GM18861 (cell line): Measurements from ENCODE around the gene EPS8.
A peak's percentile ranks its signal among the peaks of the same experiment; 100 is the strongest.

ENCODE experiments used
- ATAC-seq: cut with Tn5 transposase; IDR thresholded peaks from one replicate; pipeline ENCODE4 v1.9.1; 2021; ENCODE audit not compliant: unreplicated experiment

EPS8 gene

GRCh38 chr12:15720295-15720694 lies 68.9 kb downstream of the EPS8 start:
- ATAC-seq: no peak

- no peak for ATAC-seq
Observed at GRCh38 chr12:15719230-15719629, 70.0 kb downstream of the EPS8 start.

DNA sequence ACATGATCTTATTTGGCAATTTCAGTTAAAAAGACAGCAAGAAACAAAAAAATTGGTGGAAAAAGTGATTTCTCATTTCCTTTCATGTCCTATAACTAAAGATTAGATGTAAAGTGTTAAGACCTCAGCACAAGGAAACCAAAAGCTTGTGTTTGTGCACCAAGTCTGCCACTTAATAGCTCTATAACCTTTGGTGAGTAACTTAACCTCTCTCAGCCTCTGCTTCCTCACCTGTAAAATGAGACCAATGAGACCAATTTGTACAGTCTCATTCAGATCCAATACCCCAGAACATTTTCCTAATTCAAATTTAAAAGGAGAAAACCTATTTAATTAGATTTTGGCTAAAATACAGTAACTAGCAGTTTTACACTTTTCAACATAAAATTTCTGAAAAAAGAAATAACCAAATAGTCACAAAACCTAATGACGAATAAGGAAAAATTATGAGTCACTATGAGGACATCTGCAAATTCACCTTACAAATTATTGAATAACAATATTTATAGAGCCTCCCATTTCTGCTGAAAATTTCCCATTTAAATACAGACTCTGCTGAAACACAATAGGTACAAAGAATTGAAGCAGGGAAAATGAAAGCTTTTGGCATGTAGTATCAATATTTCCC lies 71.1 kb downstream of the EPS8 start:
- no peak for ATAC-seq

DNA sequence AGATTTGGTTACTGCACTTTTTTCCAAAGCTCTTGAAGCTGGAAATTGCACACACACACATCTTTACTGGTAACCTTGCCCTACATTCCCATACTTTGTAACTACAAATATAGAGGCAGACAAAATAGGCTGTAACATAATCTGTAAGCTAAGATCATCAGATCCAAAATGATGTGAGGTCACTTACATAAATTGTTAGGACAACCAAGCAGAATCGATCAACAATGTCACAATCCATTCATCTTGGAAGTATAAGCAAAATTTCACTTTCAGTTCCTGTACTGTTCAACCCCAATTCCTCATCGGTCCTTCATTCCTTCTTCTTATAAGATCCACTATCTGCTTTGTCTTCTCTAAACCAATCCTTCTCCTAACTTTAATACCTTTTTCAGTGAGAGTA lies 72.6 kb downstream of the EPS8 start:
- ATAC-seq: no peak

GRCh38 chr12:15714256-15714655 lies 74.9 kb downstream of the EPS8 start:
- ATAC-seq: no peak

DNA sequence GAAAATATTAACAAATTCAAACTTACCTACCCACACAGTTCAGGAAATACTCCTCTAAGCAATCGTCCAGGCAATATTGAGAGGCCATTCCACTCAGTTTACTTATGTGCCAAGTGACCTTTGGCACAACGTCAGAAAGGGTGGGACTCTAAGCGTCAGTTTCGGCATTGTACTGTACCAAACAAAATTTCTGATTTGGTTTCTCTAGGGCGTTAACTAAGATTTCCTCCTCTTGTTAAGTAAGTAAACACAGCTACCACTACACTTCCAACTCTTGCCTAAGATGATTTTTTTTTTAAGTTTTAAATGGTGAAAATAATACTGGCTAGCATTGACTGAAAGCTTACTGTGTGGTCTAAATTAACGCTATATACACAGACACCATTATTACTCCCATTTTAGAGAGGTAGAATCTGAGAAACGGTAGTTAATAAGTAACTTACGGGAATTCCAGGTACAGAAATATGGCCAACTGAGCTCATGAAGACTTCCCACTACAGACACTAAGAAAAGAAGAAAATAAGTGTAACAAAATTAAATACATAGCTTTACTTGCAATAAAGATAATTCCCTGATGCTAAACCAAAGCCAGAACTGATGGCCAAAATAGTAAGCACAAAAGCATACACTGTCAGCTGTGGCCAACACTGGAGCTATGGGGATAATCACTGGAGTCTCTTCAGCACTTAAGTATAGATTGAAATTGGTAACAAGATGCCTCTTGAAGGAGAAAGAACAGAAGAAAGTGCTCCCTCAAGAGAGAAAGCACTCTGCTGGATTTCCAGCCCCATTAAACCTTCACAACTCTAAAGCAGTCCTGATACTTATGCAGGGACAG lies 76.1 kb downstream of the EPS8 start:
- no peak for ATAC-seq

DNA sequence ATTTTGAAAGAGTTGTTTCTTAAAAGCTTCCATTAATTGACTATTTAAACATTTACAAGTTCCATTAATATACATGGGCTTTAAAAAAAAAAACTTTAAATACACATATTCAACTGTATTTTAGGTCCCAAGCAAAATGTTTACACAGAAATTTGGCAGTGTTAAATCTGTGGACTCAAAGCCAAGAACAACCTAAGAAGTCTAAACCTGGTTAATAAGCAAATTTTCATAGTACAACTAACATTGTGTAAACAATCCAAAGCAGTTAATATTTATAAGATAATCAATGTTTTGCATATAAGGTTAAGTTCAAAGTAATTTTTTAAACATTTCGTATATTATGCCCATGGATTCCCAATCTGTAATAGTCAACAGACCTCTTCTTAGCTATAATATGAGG lies 77.0 kb downstream of the EPS8 start:
- ATAC-seq: no peak

GRCh38 chr12:15710860-15711510 lies 78.2 kb downstream of the EPS8 start:
- no peak for ATAC-seq

DNA sequence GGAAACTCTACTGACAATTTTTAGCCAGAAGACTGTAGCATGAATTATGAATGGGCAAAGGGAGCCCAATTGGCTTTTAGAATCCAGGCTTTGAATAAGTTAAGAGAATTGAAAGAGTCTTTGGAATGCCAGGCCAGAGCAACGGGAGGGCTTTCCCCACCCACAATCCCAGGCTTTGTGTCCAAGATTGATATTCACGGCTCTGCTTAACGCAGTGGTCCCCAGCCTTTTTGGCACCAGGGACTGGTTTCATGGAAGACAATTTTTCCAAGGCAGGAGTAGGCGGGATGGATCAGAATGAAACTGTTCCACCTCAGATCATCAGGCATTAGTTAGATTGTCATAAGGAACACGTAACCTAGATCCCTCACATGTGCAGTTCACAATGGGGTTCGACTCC lies 79.6 kb downstream of the EPS8 start:
- ATAC-seq: no peak

- no peak for ATAC-seq
Observed at GRCh38 chr12:15708396-15709076, 80.7 kb downstream of the EPS8 start.

DNA sequence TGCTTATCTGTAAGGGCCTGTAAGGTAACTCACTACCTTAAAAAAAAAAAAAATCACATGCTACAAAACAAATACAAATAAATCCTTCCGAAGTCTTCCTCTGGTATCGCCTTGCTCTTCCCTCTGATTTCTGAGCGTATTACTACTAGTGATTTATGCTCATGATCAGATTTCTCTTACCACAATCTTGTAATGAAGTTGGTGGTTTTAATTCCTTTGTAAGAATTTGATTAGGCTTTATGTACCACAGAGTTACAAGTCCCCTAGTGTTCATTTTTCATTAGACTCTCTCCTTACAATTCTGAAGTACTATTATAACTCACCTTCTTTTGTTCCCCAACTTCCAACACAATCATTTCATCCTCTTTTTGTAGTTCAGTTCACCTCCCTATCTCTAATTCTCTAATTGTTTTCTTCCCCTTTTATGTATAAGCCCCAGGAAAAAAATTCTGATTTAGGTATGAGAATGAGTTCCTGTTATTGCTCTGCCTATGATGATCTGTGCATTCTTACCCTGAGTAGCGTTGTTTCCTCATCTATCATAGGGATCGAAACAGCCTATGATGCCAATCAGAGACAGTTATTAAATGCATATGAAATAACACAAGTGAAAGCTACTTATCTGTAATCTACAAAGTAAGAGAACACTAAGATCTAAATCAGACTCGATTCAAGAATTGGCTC lies 81.5 kb downstream of the EPS8 start:
- no peak for ATAC-seq

GRCh38 chr12:15706010-15706676 lies 83.0 kb downstream of the EPS8 start:
- no peak for ATAC-seq

DNA sequence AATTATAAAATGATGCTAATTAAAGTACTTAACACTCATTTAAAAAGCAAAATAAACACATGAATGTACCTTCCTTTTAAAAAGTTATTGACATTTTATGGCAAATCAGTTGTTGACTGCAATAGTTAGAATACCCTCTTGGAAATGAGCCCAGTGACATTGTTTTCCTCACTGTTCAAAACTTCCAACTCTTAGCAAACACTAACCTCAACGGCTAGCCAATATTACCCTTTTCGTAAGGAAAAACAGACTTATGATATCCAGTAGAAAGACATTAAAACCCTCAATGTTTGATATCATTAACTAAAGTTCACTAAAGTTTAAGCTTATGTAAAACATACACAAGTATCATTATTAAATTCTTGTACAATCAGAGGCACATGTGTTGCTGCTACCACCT lies 83.6 kb downstream of the EPS8 start:
- no peak for ATAC-seq

GRCh38 chr12:15702276-15702675 lies 86.9 kb downstream of the EPS8 start:
- ATAC-seq: no peak

DNA sequence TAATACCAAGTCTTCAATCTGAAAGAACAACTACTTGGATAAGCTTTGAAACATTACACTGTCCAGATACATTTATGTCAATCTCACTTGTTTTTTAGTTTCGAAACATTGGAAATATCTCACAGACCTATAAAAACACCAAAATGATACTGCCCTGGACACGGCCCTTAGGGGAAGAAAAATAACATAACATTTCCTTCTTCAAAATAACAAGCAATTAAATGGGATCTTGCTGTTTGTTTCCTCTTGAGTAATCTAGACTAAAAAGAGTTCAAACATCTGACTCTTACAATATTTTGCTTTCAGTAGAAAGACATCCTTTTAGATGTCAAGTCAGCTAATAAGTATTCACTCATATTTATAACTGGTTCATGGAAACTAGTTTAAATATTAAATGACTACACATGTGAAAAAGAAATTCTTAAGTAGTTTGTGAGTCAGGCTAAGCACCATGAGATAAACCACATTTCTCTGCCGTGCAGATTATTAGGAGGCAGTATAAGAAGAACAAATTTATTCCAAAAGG lies 87.5 kb downstream of the EPS8 start:
- ATAC-seq: peak; percentile 47

- peak; percentile 52 for ATAC-seq
Observed at GRCh38 chr12:15701206-15701605, 88.0 kb downstream of the EPS8 start.

DNA sequence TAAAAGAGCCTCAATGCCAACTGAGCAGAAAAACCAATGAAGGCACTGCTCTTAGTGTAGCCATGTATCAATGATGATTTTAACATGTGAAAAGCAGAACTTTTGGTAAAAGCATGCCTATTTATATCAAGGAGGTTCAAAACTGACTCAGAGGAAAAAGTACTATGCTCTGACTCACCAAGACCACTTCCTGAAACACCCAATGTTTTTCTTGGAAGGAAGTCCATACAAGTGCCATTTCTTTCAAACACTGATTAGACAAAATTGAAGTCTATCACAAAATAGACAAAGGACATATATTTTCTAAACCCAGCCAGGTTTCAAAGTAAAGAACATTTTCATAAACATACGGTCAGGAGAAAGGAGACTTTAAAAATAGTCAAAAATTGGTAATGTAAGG lies 88.6 kb downstream of the EPS8 start:
- ATAC-seq: peak; percentile 58

- ATAC-seq: no peak
Observed at GRCh38 chr12:15699886-15700285, 89.3 kb downstream of the EPS8 start.

- no peak for ATAC-seq
Observed at GRCh38 chr12:15698377-15698871, 90.8 kb downstream of the EPS8 start.

DNA sequence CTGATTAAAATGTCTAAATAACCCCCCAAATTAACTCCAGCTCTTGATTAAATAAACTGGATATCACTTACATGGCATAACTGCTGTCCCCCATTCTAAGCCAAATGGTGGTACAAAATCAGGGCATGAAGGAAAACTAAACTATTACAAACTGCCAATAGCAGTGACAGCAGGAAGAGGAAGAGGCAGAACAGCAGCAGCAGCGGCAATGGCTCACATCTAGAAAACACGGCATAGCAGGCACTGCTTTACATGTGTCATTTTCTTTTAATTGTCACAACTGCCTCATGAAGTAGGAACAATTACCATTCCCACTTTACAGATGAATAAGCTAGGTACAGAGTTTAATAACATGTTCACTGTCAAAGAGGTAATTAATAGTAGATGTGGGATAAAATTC lies 92.0 kb downstream of the EPS8 start:
- no peak for ATAC-seq
